Neuron (in vitro differentiated cells): Measurements from ENCODE around the gene PRKD1.

Source experiments
- H2AFZ ChIP-seq: one replicate; pipeline ENCODE4 v1.6.1; 2013; ENCODE audit warnings: low read depth, mild to moderate bottlenecking, inconsistent platforms, low read length, moderate library complexity
- H3K27me3 ChIP-seq: one replicate; pipeline ENCODE4 v1.6.1; 2013; ENCODE audit warnings: low read length; ENCODE audit not compliant: insufficient read depth
- H3K36me3 ChIP-seq: one replicate; pipeline ENCODE4 v1.6.1; 2013; ENCODE audit warnings: low read length; ENCODE audit not compliant: insufficient read depth
- H3K4me1 ChIP-seq: one replicate; pipeline ENCODE4 v1.6.1; 2013; ENCODE audit warnings: low read length; ENCODE audit not compliant: insufficient read depth
- H3K4me3 ChIP-seq: 2 replicates; pipeline ENCODE4 v1.5.1; 2013; ENCODE audit warnings: mild to moderate bottlenecking, low read length, moderate library complexity
- H3K9me3 ChIP-seq: one replicate; pipeline ENCODE4 v1.6.1; 2013; ENCODE audit warnings: low read length

The PRKD1 gene

GRCh38 chr14:29608861-29609260 is 318.8 kb downstream of the PRKD1 start:
- no peaks in the 10 kb centered on the region for H3K9me3 ChIP-seq
- H3K4me1 ChIP-seq, result no peaks in the 10 kb centered on the region
- H3K36me3 ChIP-seq, result no peaks in the 10 kb centered on the region
- no peak overlapping the region for H3K4me3 ChIP-seq
- no peak overlapping the region for H2AFZ ChIP-seq
- H3K27me3 ChIP-seq, result no peaks in the 10 kb centered on the region

GRCh38 chr14:29607169-29607568 is 320.5 kb downstream of the PRKD1 start:
- Histone ChIP-seq H3K36me3 (no peaks in the 10 kb centered on the region), H2AFZ (no peak overlapping the region), H3K27me3 (no peaks in the 10 kb centered on the region), H3K9me3 (no peaks in the 10 kb centered on the region), H3K4me3 (no peak overlapping the region), H3K4me1 (no peaks in the 10 kb centered on the region)

GRCh38 chr14:29603696-29604095 is 324.0 kb downstream of the PRKD1 start:
- no peak overlapping the region for H2AFZ ChIP-seq
- H3K9me3 ChIP-seq, result no peaks in the 10 kb centered on the region
- no peaks in the 10 kb centered on the region for H3K27me3 ChIP-seq
- H3K4me3 ChIP-seq, result no peak overlapping the region
- peaks cover 5% of the 10 kb centered on the region for H3K4me1 ChIP-seq
- H3K36me3 ChIP-seq, result no peaks in the 10 kb centered on the region

- H3K9me3 ChIP-seq, result no peaks in the 10 kb centered on the region
- H3K4me3 ChIP-seq, result no peak overlapping the region
- no peaks in the 10 kb centered on the region for H3K36me3 ChIP-seq
- no peak overlapping the region for H2AFZ ChIP-seq
- H3K4me1 ChIP-seq, result peaks cover 5% of the 10 kb centered on the region
- no peaks in the 10 kb centered on the region for H3K27me3 ChIP-seq
Measured at GRCh38 chr14:29601616-29602015, 326.0 kb downstream of the PRKD1 start.

- Histone ChIP-seq H3K4me1 (peaks cover 17% of the 10 kb centered on the region), H3K36me3 (no peaks in the 10 kb centered on the region), H2AFZ (no peak overlapping the region), H3K4me3 (no peak overlapping the region), H3K9me3 (no peaks in the 10 kb centered on the region), H3K27me3 (no peaks in the 10 kb centered on the region)
Measured at GRCh38 chr14:29587761-29588470, 339.7 kb downstream of the PRKD1 start.

GRCh38 chr14:29587046-29587445 is 340.6 kb downstream of the PRKD1 start:
- no peaks in the 10 kb centered on the region for H3K27me3 ChIP-seq
- H3K4me1 ChIP-seq, result peaks cover 17% of the 10 kb centered on the region
- H3K4me3 ChIP-seq, result no peak overlapping the region
- no peaks in the 10 kb centered on the region for H3K9me3 ChIP-seq
- no peak overlapping the region for H2AFZ ChIP-seq
- no peaks in the 10 kb centered on the region for H3K36me3 ChIP-seq

- H3K4me1 ChIP-seq, result peaks cover 17% of the 10 kb centered on the region
- no peaks in the 10 kb centered on the region for H3K9me3 ChIP-seq
- peak overlapping the region; percentile 40 for H3K4me3 ChIP-seq
- no peaks in the 10 kb centered on the region for H3K36me3 ChIP-seq
- H2AFZ ChIP-seq, result peak overlapping the region; percentile 57
- no peaks in the 10 kb centered on the region for H3K27me3 ChIP-seq
Measured at GRCh38 chr14:29584992-29585391, 342.7 kb downstream of the PRKD1 start.

GRCh38 chr14:29580763-29581162 is 346.9 kb downstream of the PRKD1 start:
- no peaks in the 10 kb centered on the region for H3K9me3 ChIP-seq
- peaks cover 15% of the 10 kb centered on the region for H3K4me1 ChIP-seq
- no peaks in the 10 kb centered on the region for H3K36me3 ChIP-seq
- H3K27me3 ChIP-seq, result no peaks in the 10 kb centered on the region
- H2AFZ ChIP-seq, result no peak overlapping the region
- no peak overlapping the region for H3K4me3 ChIP-seq

- Histone ChIP-seq H3K27me3 (no peaks in the 10 kb centered on the region), H3K4me1 (peaks cover 8% of the 10 kb centered on the region), H2AFZ (no peak overlapping the region), H3K9me3 (no peaks in the 10 kb centered on the region), H3K36me3 (no peaks in the 10 kb centered on the region), H3K4me3 (no peak overlapping the region)
Measured at GRCh38 chr14:29579838-29580237, 347.8 kb downstream of the PRKD1 start.

GRCh38 chr14:29576927-29577326 is 350.7 kb downstream of the PRKD1 start:
- Histone ChIP-seq H3K9me3 (no peaks in the 10 kb centered on the region), H3K27me3 (no peaks in the 10 kb centered on the region), H2AFZ (no peak overlapping the region), H3K4me1 (no peaks in the 10 kb centered on the region), H3K36me3 (no peaks in the 10 kb centered on the region), H3K4me3 (no peak overlapping the region)

GRCh38 chr14:29569194-29569593 is 358.5 kb downstream of the PRKD1 start:
- Histone ChIP-seq H3K4me3 (no peak overlapping the region), H3K4me1 (no peaks in the 10 kb centered on the region), H2AFZ (no peak overlapping the region), H3K27me3 (no peaks in the 10 kb centered on the region), H3K36me3 (no peaks in the 10 kb centered on the region), H3K9me3 (no peaks in the 10 kb centered on the region)

- Histone ChIP-seq H3K4me3 (no peak overlapping the region), H3K36me3 (no peaks in the 10 kb centered on the region), H3K27me3 (no peaks in the 10 kb centered on the region), H3K4me1 (no peaks in the 10 kb centered on the region), H3K9me3 (no peaks in the 10 kb centered on the region), H2AFZ (no peak overlapping the region)
Measured at GRCh38 chr14:29566194-29566593, 361.5 kb downstream of the PRKD1 start.

GRCh38 chr14:29558516-29558915 is 369.1 kb downstream of the PRKD1 start:
- Histone ChIP-seq H2AFZ (no peak overlapping the region), H3K9me3 (no peaks in the 10 kb centered on the region), H3K4me3 (no peak overlapping the region), H3K27me3 (no peaks in the 10 kb centered on the region), H3K36me3 (no peaks in the 10 kb centered on the region), H3K4me1 (no peaks in the 10 kb centered on the region)

- Histone ChIP-seq H2AFZ (no peak overlapping the region), H3K4me3 (no peak overlapping the region), H3K4me1 (no peaks in the 10 kb centered on the region), H3K27me3 (no peaks in the 10 kb centered on the region), H3K9me3 (no peaks in the 10 kb centered on the region), H3K36me3 (no peaks in the 10 kb centered on the region)
Measured at GRCh38 chr14:29554335-29554734, 373.3 kb downstream of the PRKD1 start.
